Stimulated activated CD4-positive, alpha-beta T cell treated with anti-CD3 and anti-CD28 coated beads, Interleukin-1b, Interleukin-23, amount 100 ng/mL, for 1 hour (primary cell): Measurements from ENCODE around the gene SLC29A1.

ENCODE experiments used
- DNase-seq, 2 donors: peaks; one replicate each; pipeline ENCODE4 v3.0.0-alpha.2; 2020; ENCODE audit warnings: low read depth in 2 of 2

Gene SLC29A1

GRCh38 chr6:44237021-44237812 lies 13.8 kb downstream of the SLC29A1 start:
- no peak for DNase-seq

DNA sequence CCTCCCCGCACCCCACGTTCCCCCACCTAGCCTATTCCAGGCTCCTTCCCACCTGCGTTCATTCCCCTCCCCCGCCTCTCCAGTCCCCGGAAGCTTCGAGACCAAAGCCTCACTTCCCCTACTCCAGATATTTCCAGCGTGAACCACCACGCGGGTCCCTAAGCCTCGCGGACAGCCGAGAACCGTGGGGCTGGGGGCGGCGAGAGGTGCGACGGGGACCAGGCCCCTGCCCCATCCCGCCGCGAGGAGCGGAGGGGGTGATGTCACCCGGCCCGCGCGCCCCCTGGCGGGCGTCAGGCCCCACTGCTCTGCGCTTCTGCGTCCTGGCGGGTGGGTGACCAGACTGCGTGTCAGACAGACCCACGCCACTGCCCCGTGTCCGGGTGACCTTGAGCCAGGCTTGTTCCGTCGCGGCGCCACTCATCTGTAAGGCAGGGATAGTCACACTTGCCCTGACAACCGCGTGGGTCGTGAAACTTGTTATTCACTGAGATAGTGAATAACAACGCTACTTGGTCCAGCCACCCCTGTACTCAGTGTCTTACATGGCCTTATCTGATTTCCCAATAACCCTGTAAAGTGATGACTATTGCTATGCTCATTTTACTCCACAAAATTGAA lies 14.5 kb downstream of the SLC29A1 start:
- peak in 1 of 2 donors; percentile 53 for DNase-seq

- no peak for DNase-seq
Observed at GRCh38 chr6:44238687-44239350, 15.4 kb downstream of the SLC29A1 start.

DNA sequence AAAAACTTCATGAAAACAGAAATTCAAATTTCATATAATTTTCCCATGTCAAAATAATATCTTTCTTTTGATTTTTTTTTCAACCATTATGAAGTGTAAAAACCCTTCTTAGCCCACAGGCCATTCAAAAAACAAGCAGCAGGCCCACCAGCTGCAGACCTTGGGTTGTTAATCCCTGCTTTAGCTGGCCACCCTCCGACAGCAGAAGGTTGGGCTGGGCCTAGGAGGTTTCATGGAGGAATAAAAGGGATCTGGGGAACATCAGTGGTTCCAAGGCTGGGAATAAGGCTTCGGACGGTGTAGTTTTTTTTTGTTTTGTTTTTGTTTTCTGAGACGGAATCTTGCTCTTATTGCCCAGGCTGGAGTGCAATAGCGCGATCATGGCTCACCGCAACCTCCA lies 19.9 kb downstream of the SLC29A1 start:
- no peak for DNase-seq

GRCh38 chr6:44245391-44245911 lies 22.1 kb downstream of the SLC29A1 start:
- DNase-seq: no peak

- peak; percentile 56 to 83 for DNase-seq
Observed at GRCh38 chr6:44245912-44246662, 22.7 kb downstream of the SLC29A1 start.

- peak; percentile 87 to 96 for DNase-seq
Observed at GRCh38 chr6:44246663-44247337, 23.4 kb downstream of the SLC29A1 start, which contains the start of gene HSP90AB1. Gene HSP90AB1 (plus strand): TSS chr6:44247101. CDS start chr6:44248630, 1,529 bp downstream.

DNA sequence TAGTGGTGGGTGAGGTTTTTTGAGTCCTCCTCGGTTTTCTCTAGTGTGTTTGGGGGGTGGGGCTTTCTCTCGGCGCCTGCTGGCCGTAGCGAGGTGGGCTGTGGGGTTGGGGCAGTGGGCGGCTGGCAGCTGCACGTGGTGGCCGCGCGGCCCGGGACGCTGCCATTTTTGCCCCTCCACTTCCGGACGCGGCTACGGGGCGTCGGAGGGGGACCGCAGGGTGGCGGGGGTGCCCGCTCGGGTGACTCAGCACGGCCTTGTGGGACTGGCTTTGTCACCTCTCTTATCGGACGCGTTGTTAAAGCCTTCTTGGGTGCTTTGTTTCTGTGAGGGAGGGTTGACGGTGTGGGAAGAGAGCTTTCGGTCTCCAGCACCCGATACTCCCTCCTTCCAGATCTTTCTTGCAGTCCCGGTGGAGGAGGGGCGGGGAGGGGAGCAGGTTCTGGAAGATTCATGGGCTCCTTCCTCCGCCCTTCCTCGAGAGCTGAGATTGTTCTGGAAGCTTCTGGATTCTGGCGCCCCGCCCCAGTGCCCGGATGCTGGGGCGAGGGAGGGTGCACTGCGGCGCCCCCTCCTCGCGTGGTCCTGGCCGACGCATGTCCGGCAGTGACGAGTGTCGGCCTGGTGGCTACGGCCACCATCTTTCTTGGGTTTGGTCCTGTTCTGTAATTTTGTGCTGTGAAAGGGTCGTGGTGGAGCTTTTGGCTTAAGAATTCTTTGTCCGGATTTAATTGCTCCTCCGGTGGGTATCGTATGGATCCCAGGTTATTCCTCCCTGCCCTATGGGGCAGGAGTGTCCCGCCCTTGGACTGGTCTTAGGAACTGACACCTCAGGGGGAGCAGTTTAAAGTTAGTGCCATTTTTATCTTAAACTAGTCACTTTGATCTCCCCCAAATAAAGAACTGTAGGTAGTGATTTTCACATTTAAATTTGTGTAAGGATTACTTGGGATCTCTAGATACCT lies 24.2 kb downstream of the SLC29A1 start:
- DNase-seq: peak; percentile 79 to 80

GRCh38 chr6:44248579-44248978 lies 25.2 kb downstream of the SLC29A1 start:
- DNase-seq: no peak

DNA sequence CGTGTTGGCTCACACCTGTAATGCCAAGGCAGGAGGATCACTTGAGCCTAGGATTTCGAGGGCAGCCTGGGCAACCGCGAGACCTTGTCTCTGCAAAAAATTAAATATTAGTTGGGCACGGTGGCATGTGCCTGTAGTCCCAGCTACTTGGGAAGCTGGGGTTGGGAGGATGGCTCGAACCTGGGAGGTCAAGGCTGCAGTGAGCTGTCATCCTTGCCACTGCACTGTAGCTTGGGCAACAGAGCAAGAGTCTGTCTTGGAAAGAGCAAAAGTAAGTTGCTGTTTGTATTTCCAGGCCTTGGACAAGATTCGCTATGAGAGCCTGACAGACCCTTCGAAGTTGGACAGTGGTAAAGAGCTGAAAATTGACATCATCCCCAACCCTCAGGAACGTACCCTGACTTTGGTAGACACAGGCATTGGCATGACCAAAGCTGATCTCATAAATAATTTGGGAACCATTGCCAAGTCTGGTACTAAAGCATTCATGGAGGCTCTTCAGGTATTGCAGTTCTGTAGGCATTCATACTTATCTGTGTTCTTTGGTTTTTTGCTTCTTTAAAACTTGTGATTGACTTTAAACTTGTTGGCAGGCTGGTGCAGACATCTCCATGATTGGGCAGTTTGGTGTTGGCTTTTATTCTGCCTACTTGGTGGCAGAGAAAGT lies 25.8 kb downstream of the SLC29A1 start:
- DNase-seq: no peak

- DNase-seq: no peak
Observed at GRCh38 chr6:44250067-44250717, 26.8 kb downstream of the SLC29A1 start.

DNA sequence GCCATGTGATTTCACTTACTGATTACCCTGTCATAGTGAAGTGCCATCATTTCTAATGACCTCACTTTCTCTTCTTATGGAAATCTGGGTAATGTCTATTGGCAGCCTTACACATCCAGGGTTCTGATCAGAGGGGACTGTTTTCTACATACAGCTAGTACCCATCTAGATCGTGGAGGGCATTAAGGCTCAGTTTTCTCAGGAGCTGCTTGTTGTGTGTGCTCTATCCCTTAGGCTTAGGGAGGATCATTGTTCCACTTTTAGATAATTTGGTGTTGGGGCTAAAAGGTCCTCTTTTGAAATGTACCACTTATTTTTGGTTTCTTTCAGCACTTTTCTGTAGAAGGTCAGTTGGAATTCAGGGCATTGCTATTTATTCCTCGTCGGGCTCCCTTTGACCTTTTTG lies 27.3 kb downstream of the SLC29A1 start:
- no peak for DNase-seq

- DNase-seq: no peak
Observed at GRCh38 chr6:44251576-44252524, 28.5 kb downstream of the SLC29A1 start.

GRCh38 chr6:44253307-44254101 lies 30.1 kb downstream of the SLC29A1 start:
- no peak for DNase-seq

DNA sequence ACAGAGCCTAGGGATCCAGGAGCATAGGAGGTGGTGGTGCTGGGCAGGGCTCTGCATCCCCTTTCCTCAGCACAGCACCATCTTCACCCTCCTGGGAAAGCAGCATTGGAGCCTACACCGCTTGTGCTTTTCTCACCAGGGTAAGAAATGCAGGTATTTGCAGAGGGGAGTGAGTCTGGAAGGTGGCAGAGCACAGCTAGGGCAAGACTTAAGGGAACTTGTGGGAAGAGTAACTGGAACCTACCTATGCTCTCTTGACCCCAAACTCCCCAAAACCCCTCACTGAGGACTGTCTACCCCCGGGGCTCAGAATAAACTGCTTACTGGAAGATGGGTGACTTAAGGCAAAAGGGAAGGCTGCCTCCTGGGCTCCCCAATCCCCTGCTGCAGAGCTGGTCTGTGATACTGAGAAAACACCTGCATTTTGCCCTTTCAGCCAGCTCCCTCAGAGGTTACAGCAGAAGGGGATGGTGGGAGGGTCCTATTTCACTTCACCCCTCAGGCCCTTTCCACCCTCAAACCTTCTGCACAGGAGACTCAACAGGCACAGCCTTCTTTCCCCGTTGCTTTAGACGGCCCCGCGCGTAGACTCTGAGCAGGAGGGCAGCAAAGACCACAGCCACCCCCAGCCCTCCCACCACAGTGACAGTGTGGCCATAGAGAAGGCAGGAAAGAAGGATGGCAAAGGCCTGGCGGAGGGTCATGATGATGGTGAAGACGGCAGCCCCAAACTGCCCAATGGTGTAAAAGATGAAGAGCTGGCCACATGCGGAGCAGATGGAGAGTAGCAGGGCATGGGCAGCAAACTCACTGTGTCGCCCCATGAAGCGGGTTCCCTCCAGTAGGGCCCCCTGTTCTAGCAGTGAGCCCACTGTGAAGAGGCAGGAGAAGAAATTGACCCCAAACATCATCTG lies 31.1 kb downstream of the SLC29A1 start:
- no peak for DNase-seq
